ENCODE data around the gene UBE2R2.
"Not testable (repeated sequence)": the region's sequence is repeated elsewhere in the genome, so short reads cannot be mapped to it uniquely, and the experiment has no call there.

Gene UBE2R2

DNA sequence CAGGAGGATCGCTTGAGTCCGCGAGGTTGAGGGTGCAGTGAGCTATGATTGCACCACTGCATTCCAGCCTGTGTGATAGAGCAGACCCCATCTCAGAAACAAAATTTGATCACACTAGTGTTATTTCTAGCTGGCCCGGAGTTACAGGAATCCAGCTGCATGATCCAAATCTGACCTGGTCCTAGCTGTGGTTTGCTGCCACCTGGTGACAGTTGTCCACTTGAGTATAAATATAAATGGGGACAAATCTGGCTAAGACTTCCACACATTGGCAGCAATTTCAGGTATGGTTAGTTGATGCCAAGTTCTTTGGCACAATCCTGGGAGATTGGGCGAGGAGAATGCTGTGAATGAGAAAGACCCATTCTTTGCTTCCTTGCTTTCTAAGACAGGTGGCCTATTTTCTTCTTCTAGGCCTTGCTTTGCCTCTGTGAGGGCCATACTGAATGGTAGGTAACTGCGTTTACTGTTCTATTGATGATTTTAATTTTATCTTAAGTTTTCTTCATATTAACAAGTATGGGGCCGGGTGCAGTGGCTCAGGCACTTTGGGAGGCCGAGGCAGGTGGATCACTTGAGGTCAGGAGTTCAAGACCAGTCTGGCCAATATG, 35.4 kb downstream of the UBE2R2 start:
- TF ChIP-seq MYC (IDR thresholded peaks at IDR 0.05; ENCODE audit: low read depth, low read length) (no peak), POLR2A (IDR thresholded peaks at IDR 0.05; ENCODE audit: extremely low read depth, insufficient read length) (no peak)
- TF ChIP-seq, protein P1, sequence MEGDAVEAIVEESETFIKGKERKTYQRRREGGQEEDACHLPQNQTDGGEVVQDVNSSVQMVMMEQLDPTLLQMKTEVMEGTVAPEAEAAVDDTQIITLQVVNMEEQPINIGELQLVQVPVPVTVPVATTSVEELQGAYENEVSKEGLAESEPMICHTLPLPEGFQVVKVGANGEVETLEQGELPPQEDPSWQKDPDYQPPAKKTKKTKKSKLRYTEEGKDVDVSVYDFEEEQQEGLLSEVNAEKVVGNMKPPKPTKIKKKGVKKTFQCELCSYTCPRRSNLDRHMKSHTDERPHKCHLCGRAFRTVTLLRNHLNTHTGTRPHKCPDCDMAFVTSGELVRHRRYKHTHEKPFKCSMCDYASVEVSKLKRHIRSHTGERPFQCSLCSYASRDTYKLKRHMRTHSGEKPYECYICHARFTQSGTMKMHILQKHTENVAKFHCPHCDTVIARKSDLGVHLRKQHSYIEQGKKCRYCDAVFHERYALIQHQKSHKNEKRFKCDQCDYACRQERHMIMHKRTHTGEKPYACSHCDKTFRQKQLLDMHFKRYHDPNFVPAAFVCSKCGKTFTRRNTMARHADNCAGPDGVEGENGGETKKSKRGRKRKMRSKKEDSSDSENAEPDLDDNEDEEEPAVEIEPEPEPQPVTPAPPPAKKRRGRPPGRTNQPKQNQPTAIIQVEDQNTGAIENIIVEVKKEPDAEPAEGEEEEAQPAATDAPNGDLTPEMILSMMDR (IDR thresholded peaks at IDR 0.05; ENCODE audit: low read depth, low read length): peak; percentile 55
- TF ChIP-seq, protein P2, sequence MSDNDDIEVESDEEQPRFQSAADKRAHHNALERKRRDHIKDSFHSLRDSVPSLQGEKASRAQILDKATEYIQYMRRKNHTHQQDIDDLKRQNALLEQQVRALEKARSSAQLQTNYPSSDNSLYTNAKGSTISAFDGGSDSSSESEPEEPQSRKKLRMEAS (IDR thresholded peaks at IDR 0.05; ENCODE audit: low read depth, low read length): no peak
- peak; percentile 75 for DNase-seq (ENCODE audit: low read depth)
- H3K4me3 ChIP-seq (ENCODE audit: low read depth, low read length): no peak overlapping the region

DNA sequence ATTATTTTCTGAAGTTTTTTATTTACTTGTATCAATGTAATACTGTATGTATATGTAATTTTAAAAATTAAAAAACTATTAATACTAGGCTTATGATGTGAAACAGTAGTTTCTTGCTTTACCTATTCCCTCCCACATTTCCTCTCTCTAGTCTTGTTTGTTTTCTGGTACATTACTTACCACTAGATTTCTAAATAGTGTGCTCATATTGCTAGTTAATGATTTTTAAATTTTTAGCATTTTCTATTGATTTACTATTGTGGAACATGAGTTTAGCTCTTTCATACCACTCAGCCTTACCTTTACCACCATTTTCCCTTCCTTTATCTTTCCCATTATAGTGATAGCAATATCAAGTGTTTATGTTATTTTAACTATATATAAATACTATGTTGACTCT, 39.3 kb downstream of the UBE2R2 start:
- no peak for DNase-seq (ENCODE audit: low read depth)
- TF ChIP-seq, protein P1 (IDR thresholded peaks at IDR 0.05; ENCODE audit: low read depth, low read length): no peak
- TF ChIP-seq, protein P2 (IDR thresholded peaks at IDR 0.05; ENCODE audit: low read depth, low read length): no peak
- no peak for TF ChIP-seq POLR2A (IDR thresholded peaks at IDR 0.05; ENCODE audit: extremely low read depth, insufficient read length)
- TF ChIP-seq MYC (IDR thresholded peaks at IDR 0.05; ENCODE audit: low read depth, low read length): no peak

DNA sequence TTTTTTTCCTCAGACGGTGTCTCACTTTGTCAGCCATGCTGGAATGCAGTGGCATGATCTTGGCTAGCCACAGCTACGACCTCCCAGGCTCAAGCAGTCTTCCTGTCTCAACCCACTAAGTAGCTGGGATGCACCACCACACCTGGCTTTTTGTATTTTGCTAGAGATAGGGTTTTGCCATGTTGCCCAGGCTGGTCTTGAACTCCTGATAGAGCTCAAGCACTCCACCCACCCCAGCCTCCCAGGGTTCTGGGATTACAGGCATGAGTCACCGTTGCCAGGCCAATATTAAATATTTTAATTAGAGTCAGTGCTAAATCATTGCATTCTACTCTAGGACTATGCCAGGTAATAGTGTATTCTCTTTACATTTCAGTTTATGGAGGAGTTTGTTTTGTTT, 41.5 kb downstream of the UBE2R2 start:
- TF ChIP-seq, protein P2 (IDR thresholded peaks at IDR 0.05; ENCODE audit: low read depth, low read length): no peak
- TF ChIP-seq MYC (IDR thresholded peaks at IDR 0.05; ENCODE audit: low read depth, low read length) (no peak), POLR2A (IDR thresholded peaks at IDR 0.05; ENCODE audit: extremely low read depth, insufficient read length) (no peak)
- TF ChIP-seq, protein P1 (IDR thresholded peaks at IDR 0.05; ENCODE audit: low read depth, low read length): no peak

More for the DNA sequence above, 39.3 kb downstream of the UBE2R2 start:
- H3K4me3 ChIP-seq (ENCODE audit: low read depth, low read length): no peak overlapping the region

DNA sequence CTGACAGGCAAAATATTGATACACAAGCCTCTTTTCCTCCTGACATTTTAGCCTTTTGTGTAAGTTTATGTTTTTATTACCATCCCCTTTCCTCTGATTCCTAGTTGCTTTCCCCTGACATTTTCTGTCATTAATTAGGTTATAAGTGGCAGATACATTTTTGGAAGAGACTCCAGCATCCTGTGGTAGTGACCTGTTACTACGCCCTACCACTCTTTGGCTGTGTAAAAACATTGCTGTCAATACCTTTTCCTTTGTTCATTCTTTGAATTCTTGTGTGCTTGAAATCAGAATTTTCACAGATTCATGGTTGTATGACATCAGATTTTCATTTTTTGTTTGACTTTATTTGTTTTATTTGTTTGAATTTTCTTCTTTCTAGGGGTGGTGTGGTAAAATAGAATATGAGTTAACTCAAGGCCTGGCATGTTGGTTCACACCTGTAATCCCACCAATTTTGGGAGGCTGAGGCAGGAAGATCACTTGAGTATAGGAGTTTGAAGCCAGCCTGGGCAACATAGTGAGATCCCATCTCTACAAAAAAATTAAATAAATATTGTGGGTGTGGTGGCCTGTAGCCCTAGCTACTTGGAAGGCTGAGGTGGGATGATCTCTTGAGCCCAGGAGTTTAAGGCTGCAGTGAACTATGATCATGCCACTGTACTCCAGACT, 43.4 kb downstream of the UBE2R2 start:
- TF ChIP-seq, protein P1 (IDR thresholded peaks at IDR 0.05; ENCODE audit: low read depth, low read length): no peak
- TF ChIP-seq POLR2A (IDR thresholded peaks at IDR 0.05; ENCODE audit: extremely low read depth, insufficient read length): no peak
- TF ChIP-seq, protein P2 (IDR thresholded peaks at IDR 0.05; ENCODE audit: low read depth, low read length): no peak
- TF ChIP-seq MYC (IDR thresholded peaks at IDR 0.05; ENCODE audit: low read depth, low read length): no peak

More for the DNA sequence above, 41.5 kb downstream of the UBE2R2 start:
- no peak for DNase-seq (ENCODE audit: low read depth)
- H3K4me3 ChIP-seq (ENCODE audit: low read depth, low read length): no peak overlapping the region

DNA sequence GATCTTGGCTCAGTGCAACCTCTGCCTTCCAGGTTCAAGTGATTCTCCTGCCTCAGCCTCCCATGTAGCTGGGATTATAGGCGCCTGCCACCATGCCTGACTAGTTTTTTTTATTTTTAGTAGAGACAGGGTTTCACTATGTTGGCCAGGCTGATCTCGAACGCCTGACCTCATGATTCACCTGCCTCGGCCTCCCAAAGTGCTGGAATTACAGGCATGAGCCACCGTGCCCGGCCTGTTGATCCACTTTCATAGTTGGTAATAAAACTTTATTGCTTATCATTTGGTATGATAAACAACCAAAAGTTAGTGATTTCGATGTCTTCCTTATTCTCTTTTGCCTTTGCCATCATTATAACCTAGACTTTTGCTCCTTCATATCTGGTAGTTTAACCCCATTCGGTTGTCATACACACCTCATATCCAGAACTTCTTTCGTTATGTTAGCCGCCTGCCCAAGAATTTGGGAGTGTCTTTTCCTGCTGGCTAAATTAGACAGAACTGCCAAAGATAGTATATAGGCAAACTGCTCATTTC, 45.0 kb downstream of the UBE2R2 start:
- H3K4me3 ChIP-seq (ENCODE audit: low read depth, low read length): no peak overlapping the region
- no peak for DNase-seq (ENCODE audit: low read depth)
- TF ChIP-seq, protein P1 (IDR thresholded peaks at IDR 0.05; ENCODE audit: low read depth, low read length): no peak
- TF ChIP-seq POLR2A (IDR thresholded peaks at IDR 0.05; ENCODE audit: extremely low read depth, insufficient read length) (no peak), MYC (IDR thresholded peaks at IDR 0.05; ENCODE audit: low read depth, low read length) (no peak)
- TF ChIP-seq, protein P2 (IDR thresholded peaks at IDR 0.05; ENCODE audit: low read depth, low read length): no peak

More for the DNA sequence above, 43.4 kb downstream of the UBE2R2 start:
- H3K4me3 ChIP-seq (ENCODE audit: low read depth, low read length): no peak overlapping the region
- DNase-seq (ENCODE audit: low read depth): no peak

DNA sequence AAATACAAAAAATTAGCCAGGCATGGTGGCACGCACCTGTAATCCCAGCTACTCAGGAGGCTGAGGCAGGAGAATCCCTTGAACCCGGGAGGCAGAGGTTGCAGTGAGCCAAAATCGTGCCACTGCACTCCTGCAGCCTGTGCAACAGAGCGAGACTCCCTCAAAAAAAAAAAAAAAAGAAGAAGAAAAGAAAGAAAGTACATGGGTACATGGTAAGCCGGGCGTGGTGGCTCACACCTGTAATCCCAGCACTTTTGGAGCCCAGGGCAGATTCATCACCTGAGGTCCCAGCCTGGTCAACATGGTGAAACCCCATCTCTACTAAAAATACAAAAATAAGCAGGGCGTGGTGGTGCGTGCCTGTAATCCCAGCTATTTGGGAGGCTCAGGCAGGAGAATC, 46.1 kb downstream of the UBE2R2 start:
- not testable (repeated sequence) for DNase-seq (ENCODE audit: low read depth)

More for the DNA sequence above, 46.1 kb downstream of the UBE2R2 start:
- not testable (repeated sequence) for H3K4me3 ChIP-seq (ENCODE audit: low read depth, low read length)
